Measurements from ENCODE around the gene PPP4R4.
A peak's percentile ranks its signal among the peaks of the same experiment; 100 is the strongest.

The PPP4R4 gene, protein sequence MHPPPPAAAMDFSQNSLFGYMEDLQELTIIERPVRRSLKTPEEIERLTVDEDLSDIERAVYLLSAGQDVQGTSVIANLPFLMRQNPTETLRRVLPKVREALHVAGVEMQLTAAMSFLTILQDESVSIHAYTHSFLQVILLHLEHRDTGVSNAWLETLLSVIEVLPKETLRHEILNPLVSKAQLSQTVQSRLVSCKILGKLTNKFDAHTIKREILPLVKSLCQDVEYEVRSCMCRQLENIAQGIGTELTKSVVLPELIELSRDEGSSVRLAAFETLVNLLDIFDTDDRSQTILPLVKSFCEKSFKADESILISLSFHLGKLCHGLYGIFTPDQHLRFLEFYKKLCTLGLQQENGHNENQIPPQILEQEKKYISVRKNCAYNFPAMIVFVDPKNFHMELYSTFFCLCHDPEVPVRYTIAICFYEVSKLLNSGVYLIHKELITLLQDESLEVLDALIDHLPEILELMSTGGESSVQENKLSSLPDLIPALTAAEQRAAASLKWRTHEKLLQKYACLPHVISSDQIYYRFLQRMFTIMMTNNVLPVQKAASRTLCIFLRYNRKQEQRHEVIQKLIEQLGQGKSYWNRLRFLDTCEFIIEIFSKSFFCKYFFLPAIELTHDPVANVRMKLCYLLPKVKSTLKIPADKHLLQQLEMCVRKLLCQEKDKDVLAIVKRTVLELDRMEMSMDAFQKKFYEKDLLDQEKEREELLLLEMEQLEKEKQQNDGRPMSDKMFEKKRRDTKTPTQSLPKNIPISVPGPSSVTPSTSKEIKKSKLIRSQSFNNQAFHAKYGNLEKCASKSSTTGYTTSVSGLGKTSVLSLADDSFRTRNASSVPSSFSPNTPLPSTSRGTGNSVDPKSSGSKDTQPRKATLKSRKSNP

DNA sequence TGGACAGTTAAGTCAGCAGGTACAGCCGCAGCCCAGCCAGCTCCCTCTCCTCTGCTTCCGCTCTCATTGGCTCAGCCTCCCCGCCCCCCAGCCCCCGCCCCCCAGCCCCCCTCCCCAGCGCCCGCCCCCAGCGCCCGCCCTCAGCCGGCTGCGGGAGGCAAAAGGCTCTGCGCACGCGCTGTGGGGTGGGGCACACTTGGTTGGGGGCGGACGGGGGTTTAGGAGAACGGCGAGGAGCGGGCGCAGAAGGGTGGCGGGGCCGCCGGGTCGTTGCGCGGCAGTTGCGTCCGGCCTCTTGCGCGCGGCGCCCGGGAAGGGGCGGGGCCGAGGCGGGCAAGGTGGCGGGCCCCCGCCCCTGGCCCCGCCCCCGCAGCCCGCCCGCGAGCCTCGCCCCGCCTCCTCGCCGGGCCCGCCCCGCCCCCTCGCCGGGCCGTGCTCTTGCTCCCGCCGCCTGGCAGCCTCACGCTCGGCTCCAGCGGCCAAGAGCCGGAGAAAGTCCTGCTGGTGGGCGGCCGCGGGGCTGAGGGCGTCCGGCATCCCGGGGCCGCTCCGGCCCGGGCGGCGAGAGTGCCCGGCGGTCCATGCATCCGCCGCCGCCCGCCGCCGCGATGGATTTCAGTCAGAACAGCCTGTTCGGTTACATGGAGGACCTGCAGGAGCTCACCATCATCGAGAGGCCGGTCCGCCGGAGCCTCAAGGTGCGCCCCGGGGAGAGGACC, at the start of gene PPP4R4:
PPP4R4 (plus strand) TSS at position 438 of the 719 bp plus-strand sequence; CDS start at position 582, 144 bp downstream.
- DNase-seq = peak; percentile 92

GRCh38 chr14:94124582-94125377, 49.3 kb upstream of the PPP4R4 start:
- peak; percentile 43 for DNase-seq

- peak; percentile 41 for DNase-seq
These were observed 48.3 kb upstream of the PPP4R4 start for GRCh38 chr14:94125659-94126418.

DNA sequence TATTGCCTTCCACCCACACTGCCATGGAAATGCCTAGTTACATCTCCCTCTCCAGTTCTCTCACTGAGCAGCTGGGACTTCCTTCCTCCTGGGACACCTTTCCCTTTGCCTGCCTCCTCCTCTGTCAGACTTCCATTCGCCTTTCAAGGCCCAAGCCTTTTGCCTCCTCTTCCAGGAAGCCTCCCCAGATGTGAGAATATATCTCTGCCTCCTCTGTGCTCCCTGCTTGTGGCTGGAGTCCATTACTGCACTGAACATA, 47.8 kb upstream of the PPP4R4 start:
- DNase-seq = no peak

DNA sequence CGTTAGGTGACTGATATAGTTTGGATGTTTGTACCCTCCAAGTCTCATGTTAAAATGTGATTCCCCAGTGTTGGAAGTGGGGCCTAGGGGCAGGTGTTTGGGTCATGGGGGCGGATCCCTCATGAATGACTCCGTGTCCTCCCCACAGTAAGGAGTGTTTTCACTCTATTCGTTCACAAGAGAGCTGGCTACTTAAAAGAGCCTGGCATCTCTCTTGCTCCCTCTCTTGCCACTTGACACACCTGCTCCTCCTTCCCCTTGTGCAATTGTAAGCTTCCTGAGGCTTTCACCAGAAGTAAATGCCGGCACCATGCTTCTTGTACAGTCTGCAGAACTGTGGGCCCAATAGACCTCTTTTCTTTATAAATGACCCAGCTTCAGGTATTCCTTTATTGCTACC, 47.3 kb upstream of the PPP4R4 start:
- no peak for DNase-seq

- peak; percentile 45 for DNase-seq
These were observed 46.8 kb upstream of the PPP4R4 start for GRCh38 chr14:94127330-94127729.

GRCh38 chr14:94128216-94128839, 45.8 kb upstream of the PPP4R4 start:
- peak; percentile 35 for DNase-seq

GRCh38 chr14:94129111-94129757, 44.9 kb upstream of the PPP4R4 start, which contains the start of gene IFI27L2:
TSS of gene IFI27L2 (minus strand) at chr14:94129604. CDS start at chr14:94129564, 40 bp downstream.
- DNase-seq = peak; percentile 80

- peak; percentile 52 for DNase-seq
These were observed 44.2 kb upstream of the PPP4R4 start for GRCh38 chr14:94129758-94130414.

DNA sequence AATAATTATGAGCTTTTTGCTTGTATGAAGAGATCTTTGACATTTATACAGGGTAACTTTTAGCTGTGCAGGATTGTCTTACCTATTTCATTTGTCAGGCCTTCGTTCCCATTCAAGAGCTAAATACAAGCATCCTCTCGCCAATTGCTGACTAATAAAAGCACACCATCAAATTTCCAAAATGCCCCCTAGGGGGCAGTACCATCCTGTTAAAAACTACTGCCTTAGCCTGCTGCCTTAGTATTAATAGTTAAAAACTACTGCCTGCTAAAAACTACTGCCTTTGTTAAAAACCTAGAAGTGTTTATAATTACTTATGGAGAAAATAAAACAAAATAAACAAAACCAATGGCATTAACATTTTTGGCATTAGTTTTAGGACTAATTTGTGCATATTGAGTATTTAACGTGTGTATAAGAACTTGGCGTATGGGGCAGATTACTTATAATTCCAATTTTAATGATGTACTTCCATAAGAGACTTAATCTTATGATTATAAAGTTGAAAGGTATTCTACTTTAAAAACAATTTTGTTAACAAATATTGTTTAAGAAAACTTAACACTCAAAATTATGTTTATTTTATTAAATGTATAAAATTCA, 41.7 kb upstream of the PPP4R4 start:
- DNase-seq = peak; percentile 67

DNA sequence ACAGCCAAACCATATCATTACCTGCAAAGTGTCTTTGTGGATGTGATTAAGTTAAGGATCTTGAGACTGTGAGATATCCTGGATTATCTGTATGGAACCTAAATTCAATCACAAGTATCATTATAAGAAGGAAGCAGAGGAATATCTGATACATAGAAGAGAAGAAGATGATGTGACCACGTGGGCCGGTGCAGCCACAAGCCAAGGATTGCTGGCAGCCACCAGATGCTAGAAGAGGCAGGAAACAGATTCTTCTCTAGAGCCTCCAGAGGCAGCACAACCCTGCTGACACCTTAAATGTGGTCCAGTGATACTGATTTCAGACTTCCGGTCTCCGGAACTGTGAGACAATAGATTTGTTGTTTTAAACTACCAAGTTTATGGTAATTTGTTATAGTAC, 38.6 kb upstream of the PPP4R4 start:
- peak; percentile 21 for DNase-seq

GRCh38 chr14:94136575-94137331, 37.4 kb upstream of the PPP4R4 start:
- DNase-seq = peak; percentile 95

DNA sequence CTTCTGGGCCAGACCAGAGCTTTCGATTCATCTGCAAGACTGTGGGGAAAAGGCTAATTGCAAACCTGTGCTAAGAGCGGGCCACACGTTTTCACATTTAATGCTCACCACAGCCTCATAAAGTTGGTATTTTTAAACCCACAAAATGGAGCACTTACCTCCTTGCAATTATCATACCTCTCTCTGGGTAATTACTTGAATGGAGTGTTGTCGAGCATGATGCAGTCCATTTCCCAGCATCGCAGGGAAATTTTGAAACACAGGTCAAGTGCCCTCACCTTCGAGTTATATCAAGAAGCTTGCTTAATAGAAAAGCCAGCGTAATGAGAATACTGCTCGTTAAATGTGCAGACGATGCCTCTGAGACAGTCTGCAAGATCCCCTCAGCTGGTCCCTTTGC, 35.9 kb upstream of the PPP4R4 start:
- DNase-seq = no peak

DNA sequence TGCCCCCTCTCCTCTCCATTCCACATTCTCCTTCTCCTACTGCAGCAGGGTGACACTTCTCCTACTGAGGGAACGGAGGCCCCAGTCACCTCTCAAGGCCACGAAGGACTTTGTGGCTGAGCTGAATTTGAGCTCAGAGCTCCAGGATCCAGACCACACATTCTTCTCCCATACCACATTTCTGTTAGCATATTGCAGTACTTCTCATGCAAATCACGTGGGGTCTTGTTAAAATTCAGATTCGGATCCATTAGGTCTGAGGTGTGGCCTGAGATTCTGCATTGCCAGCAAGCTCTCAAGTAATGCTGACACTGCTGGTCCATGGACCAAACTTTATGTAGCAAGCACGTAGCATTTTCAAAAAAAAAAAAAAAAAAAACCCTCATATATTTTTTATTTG, 35.1 kb upstream of the PPP4R4 start:
- DNase-seq = no peak

DNA sequence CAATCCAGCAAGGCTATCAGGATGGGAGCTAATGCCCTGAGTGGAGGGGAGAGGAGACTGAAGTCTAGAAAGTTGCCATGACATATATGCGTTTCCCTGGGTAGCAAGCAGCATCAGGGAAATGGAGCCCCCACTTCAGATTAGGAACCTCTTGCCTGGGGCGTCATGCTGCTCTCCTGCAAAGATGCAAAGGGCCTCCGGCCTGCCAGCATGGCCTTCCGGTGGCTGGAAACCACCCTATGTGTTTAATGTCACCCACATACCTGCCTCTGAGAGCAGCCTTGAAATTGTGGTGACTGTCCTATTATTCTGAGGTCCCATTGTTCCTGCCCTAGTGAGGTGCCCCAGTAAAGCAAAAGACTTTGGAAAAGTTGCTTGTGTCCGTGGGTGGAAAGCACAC, 34.7 kb upstream of the PPP4R4 start:
- DNase-seq = peak; percentile 24

GRCh38 chr14:94142247-94142646, 31.9 kb upstream of the PPP4R4 start:
- no peak for DNase-seq

DNA sequence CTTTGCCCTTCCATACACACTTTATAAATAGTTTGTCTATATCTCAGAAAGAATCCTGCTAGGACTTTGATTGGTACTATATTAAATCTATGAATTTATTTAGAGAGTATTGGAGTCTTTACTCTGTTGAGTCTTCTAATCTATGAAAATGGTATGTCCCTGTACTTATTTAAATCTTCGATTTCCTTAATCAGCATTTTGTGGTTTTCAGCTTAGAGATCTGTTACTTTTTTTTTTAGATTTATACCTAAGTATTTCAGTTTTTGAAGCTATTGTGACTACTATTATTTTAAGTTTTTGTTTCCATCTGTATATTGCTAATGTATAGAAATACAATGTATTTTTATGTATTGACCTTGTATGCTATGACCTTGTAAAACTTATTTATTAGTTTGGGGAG, 31.3 kb upstream of the PPP4R4 start:
- no peak for DNase-seq

DNA sequence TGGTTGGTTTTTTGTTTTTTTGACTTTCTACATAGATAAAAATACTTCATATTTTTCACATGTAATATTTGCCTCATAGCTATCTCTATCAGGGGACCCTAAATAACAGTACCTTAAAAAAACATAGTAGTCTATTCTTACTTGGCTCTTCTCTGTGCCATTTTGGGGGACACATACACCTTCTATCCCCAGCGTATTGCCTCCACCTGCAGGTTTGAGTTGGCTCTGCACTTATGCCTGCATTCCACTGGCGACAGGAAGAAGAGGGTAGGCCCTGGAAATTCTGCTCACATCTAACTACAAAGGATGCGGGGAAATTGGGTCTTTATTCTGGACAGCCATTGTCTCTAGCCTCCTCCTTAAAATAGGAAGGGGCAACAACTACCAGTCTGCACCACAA, 30.9 kb upstream of the PPP4R4 start:
- peak; percentile 38 for DNase-seq

- DNase-seq = peak; percentile 28
These were observed 30.4 kb upstream of the PPP4R4 start for GRCh38 chr14:94143711-94144110.
